GM06990 (cell line): ENCODE measurements around the gene SYNGAP1.
A peak's percentile ranks its signal among the peaks of the same experiment; 100 is the strongest.

Source experiments
- DNase-seq: peaks from one replicate; pipeline ENCODE4 v3.0.0-alpha.2; 2011; ENCODE audit not compliant: insufficient read length; ENCODE audit errors: extremely low read depth
- H3K27me3 ChIP-seq: replicated peaks from 2 replicates; pipeline ENCODE4 v1.6.0; 2011; ENCODE audit warnings: low read length; ENCODE audit not compliant: control insufficient read depth, insufficient read depth
- H3K36me3 ChIP-seq: 2 replicates; pipeline ENCODE4 v1.5.1; 2011; ENCODE audit warnings: low read length; ENCODE audit not compliant: control insufficient read depth, insufficient read depth
- H3K4me3 ChIP-seq: replicated peaks from 2 replicates; pipeline ENCODE4 v1.5.1; 2011; ENCODE audit warnings: low read depth, mild to moderate bottlenecking, control low read depth, low read length
- CTCF ChIP-seq: IDR thresholded peaks from 2 replicates; pipeline ENCODE4 v1.5.1; 2011; ENCODE audit warnings: low read length, control low read depth, mild to moderate bottlenecking, inconsistent platforms; ENCODE audit not compliant: insufficient read depth, poor library complexity, severe bottlenecking

Gene SYNGAP1

GRCh38 chr6:33452496-33452895 is 32.6 kb downstream of the SYNGAP1 start:
- TF ChIP-seq CTCF, result no peak
- no peak for DNase-seq
- Histone ChIP-seq H3K36me3 (peaks cover 13% of the 10 kb centered on the region), H3K27me3 (no peaks in the 10 kb centered on the region), H3K4me3 (no peak overlapping the region)

GRCh38 chr6:33453393-33454008 is 33.6 kb downstream of the SYNGAP1 start:
- peaks cover 8% of the 10 kb centered on the region for H3K36me3 ChIP-seq
- no peaks in the 10 kb centered on the region for H3K27me3 ChIP-seq
- no peak for DNase-seq
- peak overlapping the region; percentile 96 for H3K4me3 ChIP-seq
- TF ChIP-seq CTCF, result no peak

GRCh38 chr6:33454009-33454946 is 34.4 kb downstream of the SYNGAP1 start, which contains the start of gene ZBTB9:
Gene ZBTB9 (plus strand): TSS chr6:33454576. CDS start chr6:33455101, 525 bp downstream.
- H3K4me3 ChIP-seq, result peak within 1 kb of the TSS; percentile 96
- TF ChIP-seq CTCF, result no peak

GRCh38 chr6:33455051-33455450 is 35.2 kb downstream of the SYNGAP1 start:
- DNase-seq, result no peak
- TF ChIP-seq CTCF, result no peak
- no peaks in the 10 kb centered on the region for H3K27me3 ChIP-seq
- H3K4me3 ChIP-seq, result peak overlapping the region; percentile 96
- peaks cover 2% of the 10 kb centered on the region for H3K36me3 ChIP-seq

More at GRCh38 chr6:33454009-33454946, 34.4 kb downstream of the SYNGAP1 start, which contains the start of gene ZBTB9:
- H3K27me3 ChIP-seq, result no peaks in the 10 kb centered on the region
- DNase-seq, result peak; percentile 93
- peaks cover 5% of the 10 kb centered on the region for H3K36me3 ChIP-seq

- DNase-seq, result no peak
- Histone ChIP-seq H3K36me3 (peaks cover 2% of the 10 kb centered on the region), H3K27me3 (no peaks in the 10 kb centered on the region), H3K4me3 (no peak overlapping the region)
- TF ChIP-seq CTCF, result no peak
Observed at GRCh38 chr6:33456156-33456555, 36.3 kb downstream of the SYNGAP1 start.
